ENCODE data around the gene ACTN2. TPM values are rescaled to one million over a fixed set of nuclear protein-coding genes. Genes with fewer than 3 reads are reported as not detected.

The ACTN2 gene
- polyA plus RNA-seq, 1 experiment, result not detected

DNA sequence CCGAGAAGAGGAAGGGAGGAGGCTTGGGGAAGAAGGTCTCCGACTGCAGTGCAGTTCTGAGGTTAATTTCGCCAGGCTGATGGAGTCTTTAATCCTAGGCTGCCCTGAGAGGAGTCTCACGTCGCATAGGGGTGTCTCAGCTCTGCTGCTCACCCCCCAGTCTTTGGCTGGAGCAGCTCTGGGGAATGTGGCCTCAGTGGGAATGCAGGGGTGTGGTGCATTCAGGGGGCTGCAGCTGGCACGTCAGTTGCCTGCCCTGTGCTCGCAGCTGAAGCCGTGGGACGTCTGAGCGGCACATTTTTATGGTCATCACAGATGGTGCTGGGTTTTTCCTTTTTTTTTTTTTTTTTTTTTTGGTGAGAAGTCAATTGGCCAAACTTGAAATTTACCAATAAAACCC lies 38.2 kb downstream of the ACTN2 start:
- ChIA-PET CTCF (no interaction called here), POLR2A (no interaction called here)
- Histone ChIP-seq H3K4me3 (ENCODE audit: low read depth, low read length) (no peak overlapping the region), H3K36me3 (ENCODE audit: control insufficient read depth, insufficient read depth, low read length) (no peaks in the 10 kb centered on the region), H3K27me3 (ENCODE audit: control insufficient read depth, insufficient read depth, low read length) (no peaks in the 10 kb centered on the region)
- TF ChIP-seq CTCF (IDR thresholded peaks at IDR 0.05; ENCODE audit: insufficient read depth, low read depth, low read length), result no peak
- DNase-seq (ENCODE audit: low read depth), result no peak

DNA sequence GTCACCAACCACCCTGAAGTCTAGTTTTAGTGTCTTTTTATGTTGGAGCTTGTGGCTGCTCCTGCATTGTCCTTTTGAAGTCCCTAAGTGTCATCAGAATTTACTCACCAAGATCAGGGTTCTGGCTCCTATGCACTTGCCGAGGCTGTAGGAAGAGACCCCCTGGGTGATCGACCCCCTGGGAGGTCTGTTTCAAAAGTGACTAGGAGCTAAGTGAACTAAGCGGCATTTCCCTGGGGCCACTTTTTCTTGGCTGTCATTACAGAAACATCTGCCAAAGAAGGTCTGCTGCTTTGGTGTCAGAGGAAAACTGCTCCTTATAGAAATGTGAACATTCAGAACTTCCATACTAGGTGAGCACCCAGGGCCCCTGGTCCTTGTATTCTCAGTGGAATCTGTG lies 39.4 kb downstream of the ACTN2 start:
- no peaks in the 10 kb centered on the region for H3K36me3 ChIP-seq (ENCODE audit: control insufficient read depth, insufficient read depth, low read length)
- POLR2A ChIA-PET, result no interaction called here
- no peak for TF ChIP-seq CTCF (IDR thresholded peaks at IDR 0.05; ENCODE audit: insufficient read depth, low read depth, low read length)
- no peaks in the 10 kb centered on the region for H3K27me3 ChIP-seq (ENCODE audit: control insufficient read depth, insufficient read depth, low read length)
- no peak overlapping the region for H3K4me3 ChIP-seq (ENCODE audit: low read depth, low read length)
- no peak for DNase-seq (ENCODE audit: low read depth)
- CTCF ChIA-PET, result no interaction called here

DNA sequence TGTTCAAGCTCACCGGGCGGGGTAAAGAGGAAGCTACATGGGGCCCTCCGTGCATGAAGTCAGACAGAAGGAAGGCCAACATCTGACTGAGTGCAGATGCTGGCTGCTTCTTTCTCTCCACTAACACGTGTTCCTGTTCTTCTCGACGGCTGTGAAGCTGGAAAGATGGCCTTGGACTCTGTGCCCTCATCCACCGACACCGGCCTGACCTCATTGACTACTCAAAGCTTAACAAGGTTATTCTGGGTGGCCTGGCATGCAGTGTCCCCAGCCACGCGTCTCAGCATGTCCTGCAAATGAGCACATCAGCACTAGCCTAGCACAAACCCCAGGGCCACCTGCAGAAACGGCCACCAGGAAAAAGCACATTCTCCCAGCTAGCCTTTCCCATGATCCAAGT lies 41.2 kb downstream of the ACTN2 start:
- Histone ChIP-seq H3K27me3 (ENCODE audit: control insufficient read depth, insufficient read depth, low read length) (no peaks in the 10 kb centered on the region), H3K36me3 (ENCODE audit: control insufficient read depth, insufficient read depth, low read length) (no peaks in the 10 kb centered on the region), H3K4me3 (ENCODE audit: low read depth, low read length) (no peak overlapping the region)
- no peak for TF ChIP-seq CTCF (IDR thresholded peaks at IDR 0.05; ENCODE audit: insufficient read depth, low read depth, low read length)
- ChIA-PET CTCF (no interaction called here), POLR2A (no interaction called here)
- DNase-seq (ENCODE audit: low read depth), result no peak

DNA sequence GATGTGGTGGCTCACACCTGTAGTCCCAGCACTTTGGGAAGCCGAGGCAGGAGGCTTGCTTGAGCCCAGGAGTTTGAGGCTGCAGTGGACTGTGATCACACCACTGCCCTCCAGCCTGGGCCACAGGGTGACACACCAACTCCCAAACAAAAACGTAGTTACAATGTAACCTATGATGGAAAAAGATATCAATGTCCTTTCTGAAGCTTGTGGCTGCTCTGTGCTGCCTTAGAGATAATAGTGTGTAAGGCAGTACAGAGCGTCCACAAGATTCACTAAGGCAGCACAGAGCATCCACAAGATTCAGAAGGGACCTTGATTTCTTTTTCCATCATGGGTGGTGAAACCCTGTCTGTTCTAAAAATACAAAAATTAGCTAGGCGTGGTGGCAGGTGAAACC lies 42.5 kb downstream of the ACTN2 start:
- DNase-seq (ENCODE audit: low read depth), result no peak
- ChIA-PET CTCF (interaction anchor here (1.6 kb wide), 1 partner anchor 30 kb away, joined by 4 read pairs; no protein-coding TSS in a partner anchor), POLR2A (no interaction called here)
- TF ChIP-seq CTCF (IDR thresholded peaks at IDR 0.05; ENCODE audit: insufficient read depth, low read depth, low read length), result no peak
- no peaks in the 10 kb centered on the region for H3K27me3 ChIP-seq (ENCODE audit: control insufficient read depth, insufficient read depth, low read length)
- no peaks in the 10 kb centered on the region for H3K36me3 ChIP-seq (ENCODE audit: control insufficient read depth, insufficient read depth, low read length)
- no peak overlapping the region for H3K4me3 ChIP-seq (ENCODE audit: low read depth, low read length)

DNA sequence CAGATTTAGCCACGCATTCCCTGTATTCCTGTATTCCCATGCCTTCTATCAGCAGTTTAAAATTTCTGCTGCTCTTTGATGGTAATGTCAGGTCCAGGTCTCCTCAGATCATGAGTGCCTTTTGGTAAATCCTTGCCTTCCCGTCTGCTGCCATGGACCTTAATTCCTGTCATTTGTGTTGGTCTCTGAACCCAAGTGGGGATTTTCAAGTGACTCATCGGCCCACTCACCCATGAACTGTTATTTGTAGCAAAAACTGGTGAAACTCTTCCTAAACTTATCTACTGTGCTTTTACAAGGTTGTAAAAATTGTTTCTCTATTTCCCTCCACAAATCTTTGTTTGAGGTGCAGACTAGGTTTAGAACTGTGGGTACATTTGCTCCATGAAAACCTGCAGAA lies 47.4 kb downstream of the ACTN2 start:
- ChIA-PET CTCF (no interaction called here), POLR2A (no interaction called here)

More for the DNA sequence above, 47.4 kb downstream of the ACTN2 start:
- Histone ChIP-seq H3K27me3 (ENCODE audit: control insufficient read depth, insufficient read depth, low read length) (no peaks in the 10 kb centered on the region), H3K4me3 (ENCODE audit: low read depth, low read length) (no peak overlapping the region), H3K36me3 (ENCODE audit: control insufficient read depth, insufficient read depth, low read length) (no peaks in the 10 kb centered on the region)
- no peak for TF ChIP-seq CTCF (IDR thresholded peaks at IDR 0.05; ENCODE audit: insufficient read depth, low read depth, low read length)
- DNase-seq (ENCODE audit: low read depth), result no peak
